ENCODE data around the gene TOM1L2.

Gene TOM1L2

GRCh38 chr17:17934214-17934613, 38.0 kb downstream of the TOM1L2 start:
- Histone ChIP-seq H3K27me3 (ENCODE audit: control insufficient read depth, insufficient read depth, low read length) (no peaks in the 10 kb centered on the region), H3K27ac (ENCODE audit: low read depth, low read length) (no peak overlapping the region), H3K9ac (ENCODE audit: low read depth, low read length) (no peak overlapping the region), H3K4me1 (ENCODE audit: control insufficient read depth, insufficient read depth, low read length) (0 out of 2 replicates have a peak, but pooled peaks cover 7% of the 10 kb centered on the region), H3K4me3 (ENCODE audit: low read depth, low read length) (no peak overlapping the region), H3K9me3 (ENCODE audit: control insufficient read depth, insufficient read depth, low read length) (no peaks in the 10 kb centered on the region), H3K36me3 (ENCODE audit: control insufficient read depth, insufficient read depth, low read length) (no peaks in the 10 kb centered on the region)

- H3K36me3 ChIP-seq (ENCODE audit: control insufficient read depth, insufficient read depth, low read length) = no peaks in the 10 kb centered on the region
- H3K27ac ChIP-seq (ENCODE audit: low read depth, low read length) = no peak overlapping the region
- H3K4me1 ChIP-seq (ENCODE audit: control insufficient read depth, insufficient read depth, low read length) = peaks cover 9% of the 10 kb centered on the region
- no peaks in the 10 kb centered on the region for H3K9me3 ChIP-seq (ENCODE audit: control insufficient read depth, insufficient read depth, low read length)
- no peak overlapping the region for H3K9ac ChIP-seq (ENCODE audit: low read depth, low read length)
- no peaks in the 10 kb centered on the region for H3K27me3 ChIP-seq (ENCODE audit: control insufficient read depth, insufficient read depth, low read length)
- no peak overlapping the region for H3K4me3 ChIP-seq (ENCODE audit: low read depth, low read length)
These were observed 38.4 kb downstream of the TOM1L2 start for GRCh38 chr17:17933775-17934174.

GRCh38 chr17:17931159-17931558, 41.0 kb downstream of the TOM1L2 start:
- Histone ChIP-seq H3K36me3 (ENCODE audit: control insufficient read depth, insufficient read depth, low read length) (no peaks in the 10 kb centered on the region), H3K9me3 (ENCODE audit: control insufficient read depth, insufficient read depth, low read length) (no peaks in the 10 kb centered on the region), H3K4me3 (ENCODE audit: low read depth, low read length) (no peak overlapping the region), H3K9ac (ENCODE audit: low read depth, low read length) (no peak overlapping the region), H3K4me1 (ENCODE audit: control insufficient read depth, insufficient read depth, low read length) (peaks cover 8% of the 10 kb centered on the region), H3K27ac (ENCODE audit: low read depth, low read length) (no peak overlapping the region), H3K27me3 (ENCODE audit: control insufficient read depth, insufficient read depth, low read length) (no peaks in the 10 kb centered on the region)

GRCh38 chr17:17930674-17931073, 41.5 kb downstream of the TOM1L2 start:
- no peak overlapping the region for H3K4me3 ChIP-seq (ENCODE audit: low read depth, low read length)
- H3K4me1 ChIP-seq (ENCODE audit: control insufficient read depth, insufficient read depth, low read length) = peaks cover 8% of the 10 kb centered on the region
- no peak overlapping the region for H3K9ac ChIP-seq (ENCODE audit: low read depth, low read length)
- no peaks in the 10 kb centered on the region for H3K36me3 ChIP-seq (ENCODE audit: control insufficient read depth, insufficient read depth, low read length)
- H3K9me3 ChIP-seq (ENCODE audit: control insufficient read depth, insufficient read depth, low read length) = no peaks in the 10 kb centered on the region
- no peak overlapping the region for H3K27ac ChIP-seq (ENCODE audit: low read depth, low read length)
- no peaks in the 10 kb centered on the region for H3K27me3 ChIP-seq (ENCODE audit: control insufficient read depth, insufficient read depth, low read length)

GRCh38 chr17:17929655-17930380, 42.4 kb downstream of the TOM1L2 start:
- Histone ChIP-seq H3K4me1 (ENCODE audit: control insufficient read depth, insufficient read depth, low read length) (peaks cover 8% of the 10 kb centered on the region), H3K4me3 (ENCODE audit: low read depth, low read length) (no peak overlapping the region), H3K9me3 (ENCODE audit: control insufficient read depth, insufficient read depth, low read length) (no peaks in the 10 kb centered on the region), H3K9ac (ENCODE audit: low read depth, low read length) (no peak overlapping the region), H3K27ac (ENCODE audit: low read depth, low read length) (no peak overlapping the region), H3K36me3 (ENCODE audit: control insufficient read depth, insufficient read depth, low read length) (no peaks in the 10 kb centered on the region), H3K27me3 (ENCODE audit: control insufficient read depth, insufficient read depth, low read length) (no peaks in the 10 kb centered on the region)

- Histone ChIP-seq H3K27ac (ENCODE audit: low read depth, low read length) (no peak overlapping the region), H3K9ac (ENCODE audit: low read depth, low read length) (no peak overlapping the region), H3K4me3 (ENCODE audit: low read depth, low read length) (no peak overlapping the region), H3K9me3 (ENCODE audit: control insufficient read depth, insufficient read depth, low read length) (no peaks in the 10 kb centered on the region), H3K36me3 (ENCODE audit: control insufficient read depth, insufficient read depth, low read length) (no peaks in the 10 kb centered on the region), H3K27me3 (ENCODE audit: control insufficient read depth, insufficient read depth, low read length) (no peaks in the 10 kb centered on the region), H3K4me1 (ENCODE audit: control insufficient read depth, insufficient read depth, low read length) (peaks cover 8% of the 10 kb centered on the region)
These were observed 43.6 kb downstream of the TOM1L2 start for GRCh38 chr17:17928398-17929287.

GRCh38 chr17:17926840-17927449, 45.3 kb downstream of the TOM1L2 start:
- no peaks in the 10 kb centered on the region for H3K27me3 ChIP-seq (ENCODE audit: control insufficient read depth, insufficient read depth, low read length)
- H3K9me3 ChIP-seq (ENCODE audit: control insufficient read depth, insufficient read depth, low read length) = no peaks in the 10 kb centered on the region
- H3K27ac ChIP-seq (ENCODE audit: low read depth, low read length) = no peak overlapping the region
- H3K36me3 ChIP-seq (ENCODE audit: control insufficient read depth, insufficient read depth, low read length) = no peaks in the 10 kb centered on the region
- H3K4me1 ChIP-seq (ENCODE audit: control insufficient read depth, insufficient read depth, low read length) = peaks cover 18% of the 10 kb centered on the region
- no peak overlapping the region for H3K9ac ChIP-seq (ENCODE audit: low read depth, low read length)
- no peak overlapping the region for H3K4me3 ChIP-seq (ENCODE audit: low read depth, low read length)

GRCh38 chr17:17926036-17926435, 46.2 kb downstream of the TOM1L2 start:
- Histone ChIP-seq H3K27ac (ENCODE audit: low read depth, low read length) (no peak overlapping the region), H3K9me3 (ENCODE audit: control insufficient read depth, insufficient read depth, low read length) (no peaks in the 10 kb centered on the region), H3K4me1 (ENCODE audit: control insufficient read depth, insufficient read depth, low read length) (peaks cover 26% of the 10 kb centered on the region), H3K36me3 (ENCODE audit: control insufficient read depth, insufficient read depth, low read length) (no peaks in the 10 kb centered on the region), H3K9ac (ENCODE audit: low read depth, low read length) (no peak overlapping the region), H3K4me3 (ENCODE audit: low read depth, low read length) (no peak overlapping the region), H3K27me3 (ENCODE audit: control insufficient read depth, insufficient read depth, low read length) (no peaks in the 10 kb centered on the region)

GRCh38 chr17:17924857-17925250, 47.3 kb downstream of the TOM1L2 start:
- no peak overlapping the region for H3K27ac ChIP-seq (ENCODE audit: low read depth, low read length)

GRCh38 chr17:17924131-17924856, 47.9 kb downstream of the TOM1L2 start:
- H3K27me3 ChIP-seq (ENCODE audit: control insufficient read depth, insufficient read depth, low read length) = no peaks in the 10 kb centered on the region
- H3K4me1 ChIP-seq (ENCODE audit: control insufficient read depth, insufficient read depth, low read length) = peaks cover 36% of the 10 kb centered on the region
- no peak overlapping the region for H3K4me3 ChIP-seq (ENCODE audit: low read depth, low read length)
- no peak overlapping the region for H3K27ac ChIP-seq (ENCODE audit: low read depth, low read length)
- no peaks in the 10 kb centered on the region for H3K9me3 ChIP-seq (ENCODE audit: control insufficient read depth, insufficient read depth, low read length)
- no peaks in the 10 kb centered on the region for H3K36me3 ChIP-seq (ENCODE audit: control insufficient read depth, insufficient read depth, low read length)
- H3K9ac ChIP-seq (ENCODE audit: low read depth, low read length) = no peak overlapping the region

More at GRCh38 chr17:17924857-17925250, 47.3 kb downstream of the TOM1L2 start:
- H3K4me3 ChIP-seq (ENCODE audit: low read depth, low read length) = no peak overlapping the region
- no peaks in the 10 kb centered on the region for H3K9me3 ChIP-seq (ENCODE audit: control insufficient read depth, insufficient read depth, low read length)
- H3K27me3 ChIP-seq (ENCODE audit: control insufficient read depth, insufficient read depth, low read length) = no peaks in the 10 kb centered on the region
- peaks cover 30% of the 10 kb centered on the region for H3K4me1 ChIP-seq (ENCODE audit: control insufficient read depth, insufficient read depth, low read length)
- no peak overlapping the region for H3K9ac ChIP-seq (ENCODE audit: low read depth, low read length)
- no peaks in the 10 kb centered on the region for H3K36me3 ChIP-seq (ENCODE audit: control insufficient read depth, insufficient read depth, low read length)

Data from HUES48 (cell line).